ENCODE data around the gene MIA.
"Not testable (repeated sequence)": the region's sequence is repeated elsewhere in the genome, so short reads cannot be mapped to it uniquely, and the experiment has no call there.

Gene MIA

DNA sequence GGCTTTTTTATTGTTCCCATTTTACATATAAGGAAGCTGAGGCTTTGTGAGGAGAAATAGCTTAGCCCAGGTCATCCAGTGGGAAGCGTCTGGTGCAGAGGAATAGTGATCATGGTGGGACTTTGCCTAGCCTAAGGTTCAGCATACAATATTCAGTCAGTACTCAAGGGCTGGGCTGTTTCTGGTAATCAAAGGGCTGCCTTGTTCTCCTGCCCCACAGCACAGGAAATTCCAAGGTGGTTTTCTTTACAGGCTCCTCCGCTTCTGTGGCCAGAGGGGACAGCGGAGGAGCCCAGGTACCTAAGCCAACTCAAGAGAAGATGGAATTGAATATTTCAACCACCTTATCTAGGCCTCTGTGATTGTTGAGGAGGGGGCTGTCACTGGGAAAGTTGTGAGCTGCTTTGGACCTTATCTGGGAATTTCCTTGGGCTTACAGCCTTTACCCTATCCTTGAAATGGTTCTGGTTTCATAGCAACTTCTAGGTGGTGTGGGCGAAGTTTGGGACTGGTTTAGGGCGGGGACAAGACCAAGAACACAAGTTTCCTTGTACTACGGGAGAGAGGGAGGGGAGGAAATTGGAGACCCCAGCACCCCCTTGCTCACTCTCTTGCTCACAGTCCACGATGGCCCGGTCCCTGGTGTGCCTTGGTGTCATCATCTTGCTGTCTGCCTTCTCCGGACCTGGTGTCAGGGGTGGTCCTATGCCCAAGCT, at the start of gene MIA:
Gene MIA, plus strand, starts transcription at position 606 of the 716 bp plus-strand sequence. Its CDS starts 22 bp downstream, at position 628.
- Histone ChIP-seq H3K9ac (no peak within 1 kb of the TSS), H4K20me1 (ENCODE audit: insufficient read depth) (no peaks in the 10 kb centered on the region), H2AFZ (ENCODE audit: low read depth) (no peak within 1 kb of the TSS), H3K79me2 (ENCODE audit: insufficient read depth, low read depth) (no peaks in the 10 kb centered on the region), H3K36me3 (ENCODE audit: insufficient read depth) (no peaks in the 10 kb centered on the region), H3K4me3 (IDR thresholded peaks at IDR 0.05; ENCODE audit: insufficient read depth, low read depth, low read length) (no peak within 1 kb of the TSS), H3K4me1 (ENCODE audit: low read depth, poor library complexity, severe bottlenecking) (peaks cover 12% of the 10 kb centered on the region), H3K27me3 (ENCODE audit: insufficient read depth, low read depth) (peaks cover 25% of the 10 kb centered on the region), H3K4me2 (no peak within 1 kb of the TSS), H3K27ac (no peak within 1 kb of the TSS)
- TF ChIP-seq, protein P1, sequence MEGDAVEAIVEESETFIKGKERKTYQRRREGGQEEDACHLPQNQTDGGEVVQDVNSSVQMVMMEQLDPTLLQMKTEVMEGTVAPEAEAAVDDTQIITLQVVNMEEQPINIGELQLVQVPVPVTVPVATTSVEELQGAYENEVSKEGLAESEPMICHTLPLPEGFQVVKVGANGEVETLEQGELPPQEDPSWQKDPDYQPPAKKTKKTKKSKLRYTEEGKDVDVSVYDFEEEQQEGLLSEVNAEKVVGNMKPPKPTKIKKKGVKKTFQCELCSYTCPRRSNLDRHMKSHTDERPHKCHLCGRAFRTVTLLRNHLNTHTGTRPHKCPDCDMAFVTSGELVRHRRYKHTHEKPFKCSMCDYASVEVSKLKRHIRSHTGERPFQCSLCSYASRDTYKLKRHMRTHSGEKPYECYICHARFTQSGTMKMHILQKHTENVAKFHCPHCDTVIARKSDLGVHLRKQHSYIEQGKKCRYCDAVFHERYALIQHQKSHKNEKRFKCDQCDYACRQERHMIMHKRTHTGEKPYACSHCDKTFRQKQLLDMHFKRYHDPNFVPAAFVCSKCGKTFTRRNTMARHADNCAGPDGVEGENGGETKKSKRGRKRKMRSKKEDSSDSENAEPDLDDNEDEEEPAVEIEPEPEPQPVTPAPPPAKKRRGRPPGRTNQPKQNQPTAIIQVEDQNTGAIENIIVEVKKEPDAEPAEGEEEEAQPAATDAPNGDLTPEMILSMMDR (conservative IDR thresholded peaks at IDR 0.05; ENCODE audit: low read depth, low read length), result no peak

DNA sequence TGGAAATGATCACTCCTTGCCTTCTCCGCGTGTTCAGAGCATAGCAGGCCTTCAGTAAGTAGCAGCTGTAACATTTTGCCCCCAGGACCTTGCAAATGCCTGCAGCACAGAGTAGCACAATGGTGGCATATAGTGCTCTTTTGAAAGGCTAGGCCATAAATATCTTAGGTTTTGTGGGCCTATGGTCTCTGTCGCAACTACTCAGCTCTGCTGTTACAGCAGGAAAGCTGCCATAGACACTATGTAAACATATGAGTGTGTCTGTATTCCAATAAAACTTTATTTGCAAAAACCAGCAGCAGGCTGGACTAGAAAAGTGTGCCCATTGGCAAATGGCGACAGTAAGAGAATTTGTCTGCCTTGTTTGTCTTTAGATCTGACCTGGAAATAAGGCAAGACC, 49.0 kb upstream of the MIA start:
- TF ChIP-seq, protein P1 (conservative IDR thresholded peaks at IDR 0.05; ENCODE audit: low read depth, low read length), result no peak
- Histone ChIP-seq H3K4me3 (IDR thresholded peaks at IDR 0.05; ENCODE audit: insufficient read depth, low read depth, low read length) (no peak overlapping the region), H3K27me3 (ENCODE audit: insufficient read depth, low read depth) (no peaks in the 10 kb centered on the region), H3K27ac (no peak overlapping the region), H3K79me2 (ENCODE audit: insufficient read depth, low read depth) (no peaks in the 10 kb centered on the region), H3K4me1 (ENCODE audit: low read depth, poor library complexity, severe bottlenecking) (no peaks in the 10 kb centered on the region), H3K4me2 (no peak overlapping the region), H3K9ac (no peak overlapping the region), H4K20me1 (ENCODE audit: insufficient read depth) (no peaks in the 10 kb centered on the region), H2AFZ (ENCODE audit: low read depth) (no peak overlapping the region), H3K36me3 (ENCODE audit: insufficient read depth) (no peaks in the 10 kb centered on the region)

DNA sequence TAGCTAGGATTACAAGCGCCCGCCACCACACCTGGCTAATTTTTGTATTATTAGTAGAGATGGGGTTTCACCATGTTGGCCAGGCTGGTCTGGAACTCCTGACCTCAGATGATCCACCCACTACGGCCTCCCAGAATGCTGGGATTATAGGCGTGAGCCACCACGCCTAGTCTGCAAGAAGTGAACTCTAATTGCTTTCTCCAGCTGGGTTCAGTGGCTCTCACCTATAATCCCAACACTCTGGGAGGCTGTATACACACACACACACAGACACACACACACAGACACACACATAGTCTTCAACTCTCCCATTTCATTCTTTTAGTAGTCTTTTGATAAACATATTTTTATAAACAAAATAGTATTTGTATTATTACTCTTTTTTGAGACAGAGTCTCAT, 45.3 kb upstream of the MIA start:
- H3K4me3 ChIP-seq (IDR thresholded peaks at IDR 0.05; ENCODE audit: insufficient read depth, low read depth, low read length); H3K79me2 ChIP-seq (ENCODE audit: insufficient read depth, low read depth); H3K9ac ChIP-seq; H3K36me3 ChIP-seq (ENCODE audit: insufficient read depth); H3K4me1 ChIP-seq (ENCODE audit: low read depth, poor library complexity, severe bottlenecking); H3K27ac ChIP-seq; H2AFZ ChIP-seq (ENCODE audit: low read depth); H4K20me1 ChIP-seq (ENCODE audit: insufficient read depth); H3K27me3 ChIP-seq (ENCODE audit: insufficient read depth, low read depth); H3K4me2 ChIP-seq: not testable (repeated sequence)

DNA sequence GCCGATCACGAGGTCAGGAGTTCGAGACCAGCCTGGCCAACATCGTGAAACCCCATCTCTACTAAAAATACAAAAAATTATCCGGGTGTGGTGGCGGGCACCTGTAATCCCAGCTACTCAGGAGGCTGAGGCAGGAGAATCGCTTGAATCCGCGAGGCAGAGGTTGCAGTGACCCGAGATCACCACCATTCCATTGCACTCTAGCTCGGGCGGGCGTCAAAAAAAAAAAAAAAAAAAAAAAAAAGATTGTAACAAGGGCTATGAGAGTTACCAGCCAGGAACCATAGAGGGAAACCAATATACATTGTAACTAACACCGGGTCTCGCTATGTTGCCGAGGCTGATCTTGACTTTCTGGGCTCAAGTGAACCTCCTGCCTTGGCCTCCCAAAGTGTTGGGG, 43.0 kb upstream of the MIA start:
- H4K20me1 ChIP-seq (ENCODE audit: insufficient read depth); H3K4me2 ChIP-seq; H3K79me2 ChIP-seq (ENCODE audit: insufficient read depth, low read depth); H3K27ac ChIP-seq; H3K4me3 ChIP-seq (IDR thresholded peaks at IDR 0.05; ENCODE audit: insufficient read depth, low read depth, low read length); H3K4me1 ChIP-seq (ENCODE audit: low read depth, poor library complexity, severe bottlenecking); H3K9ac ChIP-seq; H3K27me3 ChIP-seq (ENCODE audit: insufficient read depth, low read depth); H3K36me3 ChIP-seq (ENCODE audit: insufficient read depth); H2AFZ ChIP-seq (ENCODE audit: low read depth): not testable (repeated sequence)

DNA sequence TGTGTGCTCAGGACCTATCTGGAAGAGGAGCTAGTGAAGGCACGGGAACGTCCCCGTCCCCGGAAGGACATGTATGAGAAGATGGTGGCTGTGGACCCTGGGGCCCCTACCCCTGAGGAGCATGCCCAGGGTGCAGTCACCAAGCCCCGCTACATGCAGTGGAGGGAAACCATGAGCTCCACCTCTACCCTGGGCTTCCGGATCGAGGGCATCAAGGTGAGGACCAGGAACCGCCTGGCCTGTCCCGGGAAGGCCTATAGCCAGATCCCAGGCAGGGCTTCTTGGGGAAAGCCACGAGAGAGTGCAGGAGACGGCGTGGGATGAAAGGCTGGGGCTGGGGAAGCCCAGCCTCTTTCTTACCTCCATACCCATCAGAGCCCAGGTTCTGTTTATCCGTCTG, 42.2 kb upstream of the MIA start:
- Histone ChIP-seq H3K27ac (no peak overlapping the region), H3K4me2 (no peak overlapping the region), H3K4me3 (IDR thresholded peaks at IDR 0.05; ENCODE audit: insufficient read depth, low read depth, low read length) (no peak overlapping the region), H3K4me1 (ENCODE audit: low read depth, poor library complexity, severe bottlenecking) (no peaks in the 10 kb centered on the region), H3K36me3 (ENCODE audit: insufficient read depth) (no peaks in the 10 kb centered on the region), H3K79me2 (ENCODE audit: insufficient read depth, low read depth) (no peaks in the 10 kb centered on the region), H3K9ac (no peak overlapping the region), H4K20me1 (ENCODE audit: insufficient read depth) (no peaks in the 10 kb centered on the region), H3K27me3 (ENCODE audit: insufficient read depth, low read depth) (no peaks in the 10 kb centered on the region), H2AFZ (ENCODE audit: low read depth) (no peak overlapping the region)
- TF ChIP-seq, protein P1 (conservative IDR thresholded peaks at IDR 0.05; ENCODE audit: low read depth, low read length), result no peak

Measured in KMS-11 (cell line).